C4-2B (cell line): ENCODE results near the gene PMS2.

Source experiments
- H3K27ac ChIP-seq: fragments of 450-650 bp; 2 replicates; pipeline ENCODE4 v1.5.1; 2017
- ZFX ChIP-seq: fragments of 450-650 bp; IDR thresholded peaks from 2 replicates; pipeline ENCODE4 v1.6.1; 2017
- TF ChIP-seq, protein P1 (sequence below): fragments of 450-650 bp; conservative IDR thresholded peaks from 2 replicates; pipeline ENCODE4 v1.5.1; 2017; ENCODE audit warnings: mild to moderate bottlenecking

The PMS2 gene

DNA sequence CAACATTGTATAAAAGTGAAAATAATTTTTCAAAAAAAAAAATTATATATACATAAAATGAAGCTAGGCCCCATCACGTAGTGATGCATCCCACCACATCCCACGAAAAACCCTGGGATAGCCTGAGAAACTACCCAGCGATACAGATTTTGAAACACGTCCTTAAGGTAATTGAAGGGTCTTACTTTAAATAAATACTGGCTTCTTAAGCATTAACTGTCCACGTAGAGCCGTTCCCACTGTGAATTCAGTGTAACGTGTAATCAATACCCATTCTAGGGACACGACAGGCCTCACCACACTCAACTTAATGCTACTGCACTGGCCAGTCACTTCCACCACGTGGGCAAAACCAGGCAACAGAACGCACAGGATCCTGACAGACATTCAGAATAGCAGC, 26.3 kb upstream of the PMS2 start:
- no peak for TF ChIP-seq ZFX
- TF ChIP-seq, protein P1, sequence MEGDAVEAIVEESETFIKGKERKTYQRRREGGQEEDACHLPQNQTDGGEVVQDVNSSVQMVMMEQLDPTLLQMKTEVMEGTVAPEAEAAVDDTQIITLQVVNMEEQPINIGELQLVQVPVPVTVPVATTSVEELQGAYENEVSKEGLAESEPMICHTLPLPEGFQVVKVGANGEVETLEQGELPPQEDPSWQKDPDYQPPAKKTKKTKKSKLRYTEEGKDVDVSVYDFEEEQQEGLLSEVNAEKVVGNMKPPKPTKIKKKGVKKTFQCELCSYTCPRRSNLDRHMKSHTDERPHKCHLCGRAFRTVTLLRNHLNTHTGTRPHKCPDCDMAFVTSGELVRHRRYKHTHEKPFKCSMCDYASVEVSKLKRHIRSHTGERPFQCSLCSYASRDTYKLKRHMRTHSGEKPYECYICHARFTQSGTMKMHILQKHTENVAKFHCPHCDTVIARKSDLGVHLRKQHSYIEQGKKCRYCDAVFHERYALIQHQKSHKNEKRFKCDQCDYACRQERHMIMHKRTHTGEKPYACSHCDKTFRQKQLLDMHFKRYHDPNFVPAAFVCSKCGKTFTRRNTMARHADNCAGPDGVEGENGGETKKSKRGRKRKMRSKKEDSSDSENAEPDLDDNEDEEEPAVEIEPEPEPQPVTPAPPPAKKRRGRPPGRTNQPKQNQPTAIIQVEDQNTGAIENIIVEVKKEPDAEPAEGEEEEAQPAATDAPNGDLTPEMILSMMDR = no peak
- H3K27ac ChIP-seq = no peak overlapping the region

DNA sequence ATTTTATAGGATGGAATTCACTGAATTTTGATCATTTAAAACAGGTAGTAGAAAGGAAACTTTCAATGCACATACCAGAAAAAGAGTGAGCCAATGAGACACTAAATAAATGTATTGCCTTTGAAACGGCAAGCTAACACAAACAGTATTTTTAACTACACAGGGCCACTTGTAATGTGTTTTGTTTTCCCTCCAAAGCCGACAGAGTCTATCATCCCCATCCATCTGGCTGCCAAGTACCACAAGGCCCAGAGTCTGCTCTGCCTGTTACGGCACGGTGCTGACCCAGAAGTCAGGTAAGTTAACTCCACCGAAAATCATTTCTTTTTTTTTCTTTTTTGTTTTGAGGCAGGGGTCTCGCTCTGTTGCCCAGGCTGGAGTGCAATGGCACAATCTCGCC, 23.8 kb upstream of the PMS2 start:
- no peak overlapping the region for H3K27ac ChIP-seq

DNA sequence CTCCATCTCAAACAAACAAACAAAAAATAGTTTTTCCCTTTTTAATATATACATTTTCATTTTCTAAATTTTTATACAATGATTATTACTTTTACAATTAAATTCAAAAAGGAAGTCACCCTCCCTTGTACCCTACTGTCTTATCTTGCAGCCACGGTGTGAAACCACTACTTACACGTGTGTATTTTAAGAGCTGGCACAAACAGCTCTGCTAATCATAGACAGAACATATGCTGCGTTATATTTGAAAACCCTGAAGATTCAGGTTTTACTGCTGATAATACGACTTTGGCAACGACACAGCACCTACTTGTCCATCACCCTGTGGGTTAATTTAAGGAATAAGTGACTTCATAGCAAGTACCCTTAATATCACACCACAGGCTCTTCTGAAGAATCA, 23.3 kb upstream of the PMS2 start:
- no peak overlapping the region for H3K27ac ChIP-seq
- TF ChIP-seq ZFX = no peak
- TF ChIP-seq, protein P1 = no peak

More for the DNA sequence above, 23.8 kb upstream of the PMS2 start:
- TF ChIP-seq ZFX = no peak
- TF ChIP-seq, protein P1 = no peak

DNA sequence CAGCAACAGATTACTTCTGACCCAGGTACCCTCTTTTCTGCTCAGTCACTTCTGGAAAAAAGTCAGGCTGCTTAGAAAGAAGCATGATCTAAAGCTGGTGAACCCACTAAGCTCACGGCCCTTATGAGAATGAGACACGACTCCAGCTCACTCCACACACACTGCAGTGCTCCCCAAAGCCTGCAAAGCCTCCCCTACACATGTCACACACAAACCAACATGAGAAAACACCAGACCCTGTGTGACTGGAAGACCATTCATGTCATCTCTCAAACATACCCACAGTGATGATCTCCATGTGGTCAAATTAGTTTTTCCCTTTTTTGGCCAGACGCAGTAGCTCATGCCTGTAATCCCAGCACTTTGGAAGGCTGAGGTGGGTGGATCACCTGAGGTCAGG, 22.7 kb upstream of the PMS2 start:
- H3K27ac ChIP-seq = no peak overlapping the region
- TF ChIP-seq ZFX = no peak
- TF ChIP-seq, protein P1 = no peak

DNA sequence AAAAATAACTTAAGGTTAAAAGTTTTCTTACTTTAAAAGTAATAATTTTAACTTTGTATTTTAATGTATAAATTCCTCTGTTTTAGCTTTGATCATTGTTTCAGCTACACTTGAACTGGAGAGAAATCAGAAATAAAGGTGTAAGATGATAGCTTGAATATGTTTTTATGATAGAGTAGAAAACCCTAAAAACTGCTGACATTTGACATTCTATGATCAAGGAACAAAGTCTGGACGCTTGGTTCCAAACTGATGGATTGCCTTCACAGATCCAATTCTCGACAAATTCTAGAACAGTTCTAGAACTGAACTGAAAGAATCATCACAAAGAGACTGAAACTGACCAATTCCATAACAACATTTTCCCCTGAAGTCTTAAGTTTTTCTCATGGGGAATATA, 22.1 kb upstream of the PMS2 start, which contains the start of gene ANKRD61:
Gene ANKRD61, plus strand, starts transcription at position 389 of the 400 bp plus-strand sequence. Its CDS starts 0 bp downstream, at position 389.
- H3K27ac ChIP-seq = no peak within 1 kb of the TSS
- TF ChIP-seq, protein P1 = no peak
- TF ChIP-seq ZFX = no peak

DNA sequence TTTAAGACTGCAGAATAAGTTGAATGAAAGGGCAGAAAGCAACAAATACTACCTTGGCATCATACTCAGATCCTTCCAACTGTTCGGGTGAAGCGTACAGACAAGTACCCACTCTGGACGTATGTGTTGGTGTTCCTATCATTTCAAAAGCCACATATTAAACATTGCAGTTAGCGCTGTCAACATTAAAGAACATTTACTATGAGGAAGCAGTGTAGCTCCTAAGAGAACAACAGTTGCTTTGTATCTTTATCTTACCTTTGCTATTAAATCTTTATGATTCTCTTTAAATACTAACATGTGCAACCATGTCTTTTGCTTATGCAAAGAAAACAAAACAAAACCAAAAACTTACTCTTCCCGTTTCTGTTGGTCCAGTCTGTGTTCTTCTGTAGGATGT, 19.7 kb upstream of the PMS2 start:
- peak overlapping the region; percentile 63 for H3K27ac ChIP-seq
- no peak for TF ChIP-seq ZFX
- TF ChIP-seq, protein P1 = no peak

DNA sequence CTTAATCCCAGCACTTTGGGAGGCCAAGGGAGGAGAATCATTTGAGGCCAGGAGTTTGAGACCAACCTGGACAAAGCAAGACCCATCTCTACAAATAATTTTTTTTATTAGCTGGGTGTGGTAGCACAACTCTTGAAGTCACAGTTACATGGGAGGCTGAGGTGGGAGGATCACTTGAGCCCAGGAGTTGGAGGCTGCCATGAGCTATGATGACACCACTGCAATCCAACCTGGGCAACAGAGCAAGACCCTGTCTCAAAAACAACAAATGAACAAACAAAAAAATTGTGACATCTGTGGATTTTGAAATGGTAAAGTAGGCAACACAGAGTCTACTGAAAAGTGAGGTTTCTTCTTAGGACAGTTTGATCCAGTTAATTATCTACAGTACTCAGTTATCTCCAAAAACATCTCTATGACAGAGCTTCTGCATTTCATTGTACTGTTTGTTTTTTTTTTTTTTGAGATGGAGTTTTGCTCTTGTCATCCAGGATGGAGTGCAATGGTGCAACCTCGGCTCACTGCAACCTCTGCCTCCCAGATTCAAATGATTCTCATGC, 19.0 kb upstream of the PMS2 start:
- peak overlapping the region; percentile 63 for H3K27ac ChIP-seq
- TF ChIP-seq ZFX = no peak
- TF ChIP-seq, protein P1 = no peak
